Loucy (cell line): ENCODE measurements around the gene EP400.
"Not testable (repeated sequence)": the region's sequence is repeated elsewhere in the genome, so short reads cannot be mapped to it uniquely, and the experiment has no call there.

Source experiments
- H2AFZ ChIP-seq: fragments of 200-600 bp; sonication (generic); 2 replicates; pipeline ENCODE4 v1.6.0; 2016; ENCODE audit warnings: antibody characterized with exemption, mild to moderate bottlenecking, low read length, moderate library complexity
- H3F3A ChIP-seq: fragments of 200-600 bp; 2 replicates; pipeline ENCODE4 v1.6.0; 2016; ENCODE audit warnings: antibody characterized with exemption, low read depth, mild to moderate bottlenecking
- H3K27me3 ChIP-seq: fragments of 200-600 bp; sonication (generic); 2 replicates; pipeline ENCODE4 v1.6.1; 2014; ENCODE audit warnings: low read length, mild to moderate bottlenecking; ENCODE audit not compliant: insufficient read depth, poor library complexity, severe bottlenecking
- H3K36me3 ChIP-seq: fragments of 200-600 bp; sonication (generic); 2 replicates; pipeline ENCODE4 v1.6.1; 2016; ENCODE audit warnings: low read length; ENCODE audit not compliant: insufficient read depth
- H3K4me1 ChIP-seq: fragments of 200-600 bp; sonication (generic); 2 replicates; pipeline ENCODE4 v1.5.1; 2014; ENCODE audit warnings: low read length, mild to moderate bottlenecking; ENCODE audit not compliant: insufficient read depth, poor library complexity, severe bottlenecking
- H3K4me2 ChIP-seq: fragments of 200-600 bp; sonication (generic); 2 replicates; pipeline ENCODE4 v1.6.0; 2014; ENCODE audit warnings: antibody characterized with exemption, low read length, low read depth, mild to moderate bottlenecking; ENCODE audit not compliant: poor library complexity, severe bottlenecking
- H3K4me3 ChIP-seq: fragments of 200-600 bp; sonication (generic); 2 replicates; pipeline ENCODE4 v1.5.1; 2014; ENCODE audit warnings: low read length, mild to moderate bottlenecking, mixed read lengths; ENCODE audit not compliant: poor library complexity, severe bottlenecking
- H3K79me2 ChIP-seq: fragments of 200-600 bp; sonication (generic); 2 replicates; pipeline ENCODE4 v1.6.1; 2014; ENCODE audit warnings: low read length; ENCODE audit not compliant: insufficient read depth
- H3K9ac ChIP-seq: fragments of 200-600 bp; sonication (generic); 2 replicates; pipeline ENCODE4 v1.6.0; 2014; ENCODE audit warnings: mild to moderate bottlenecking, low read depth, low read length, moderate library complexity; ENCODE audit not compliant: poor library complexity, severe bottlenecking
- H3K9me2 ChIP-seq: fragments of 200-600 bp; sonication (generic); replicated peaks from 2 replicates; pipeline ENCODE4 v1.6.1; 2016; ENCODE audit warnings: low read depth, low read length, mixed read lengths
- H3K9me3 ChIP-seq: fragments of 200-600 bp; sonication (generic); 2 replicates; pipeline ENCODE4 v1.6.1; 2014; ENCODE audit warnings: mild to moderate bottlenecking, antibody characterized with exemption, low read length, low read depth; ENCODE audit not compliant: insufficient read depth
- H4K20me1 ChIP-seq: fragments of 200-600 bp; sonication (generic); 2 replicates; pipeline ENCODE4 v1.6.0; 2014; ENCODE audit warnings: antibody characterized with exemption, low read length, mild to moderate bottlenecking; ENCODE audit not compliant: insufficient read depth, poor library complexity, severe bottlenecking
- EZH2phosphoT487 ChIP-seq: fragments of 200-600 bp; IDR thresholded peaks from 2 replicates; pipeline ENCODE4 v1.6.1; 2018; ENCODE audit warnings: antibody characterized with exemption, mild to moderate bottlenecking, moderate library complexity, borderline replicate concordance
- TF ChIP-seq, protein P1 (sequence below): fragments of 200-600 bp; sonication (generic); conservative IDR thresholded peaks from 2 replicates; pipeline ENCODE4 v1.5.1; 2014; ENCODE audit warnings: mild to moderate bottlenecking, antibody characterized with exemption, low read length

EP400 gene

DNA sequence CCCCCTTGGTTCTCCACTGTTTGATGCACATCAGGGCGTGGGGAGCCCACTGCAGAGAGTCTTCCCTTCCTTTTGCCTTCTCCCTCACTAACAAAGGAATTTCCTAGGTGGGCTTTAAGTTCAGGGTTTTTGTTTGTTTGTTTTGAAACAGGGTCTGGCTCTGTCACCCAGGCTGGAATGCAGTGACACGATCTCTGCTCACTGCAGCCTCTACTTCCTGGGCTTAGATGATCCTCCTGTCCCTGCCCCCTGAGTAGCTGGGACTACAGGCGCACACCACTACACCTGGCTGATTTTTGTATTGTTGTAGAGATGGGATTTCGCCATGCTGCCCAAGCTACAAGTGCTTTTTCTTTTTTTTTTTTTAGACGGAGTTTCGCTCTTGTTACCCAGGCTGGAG is 33.8 kb downstream of the EP400 start:
- Histone ChIP-seq H3K4me1 (no peaks in the 10 kb centered on the region), H2AFZ (no peak overlapping the region), H4K20me1 (peaks cover 7% of the 10 kb centered on the region), H3F3A (no peaks in the 10 kb centered on the region), H3K36me3 (peaks cover 90% of the 10 kb centered on the region; the same call in 1 of the 2 replicates), H3K79me2 (peaks cover 5% of the 10 kb centered on the region; the same call in 1 of the 2 replicates), H3K27me3 (no peaks in the 10 kb centered on the region), H3K4me3 (no peak overlapping the region), H3K9me3 (no peaks in the 10 kb centered on the region), H3K9ac (no peak overlapping the region), H3K4me2 (no peak overlapping the region), H3K9me2 (no peaks in the 10 kb centered on the region)
- TF ChIP-seq, protein P1, sequence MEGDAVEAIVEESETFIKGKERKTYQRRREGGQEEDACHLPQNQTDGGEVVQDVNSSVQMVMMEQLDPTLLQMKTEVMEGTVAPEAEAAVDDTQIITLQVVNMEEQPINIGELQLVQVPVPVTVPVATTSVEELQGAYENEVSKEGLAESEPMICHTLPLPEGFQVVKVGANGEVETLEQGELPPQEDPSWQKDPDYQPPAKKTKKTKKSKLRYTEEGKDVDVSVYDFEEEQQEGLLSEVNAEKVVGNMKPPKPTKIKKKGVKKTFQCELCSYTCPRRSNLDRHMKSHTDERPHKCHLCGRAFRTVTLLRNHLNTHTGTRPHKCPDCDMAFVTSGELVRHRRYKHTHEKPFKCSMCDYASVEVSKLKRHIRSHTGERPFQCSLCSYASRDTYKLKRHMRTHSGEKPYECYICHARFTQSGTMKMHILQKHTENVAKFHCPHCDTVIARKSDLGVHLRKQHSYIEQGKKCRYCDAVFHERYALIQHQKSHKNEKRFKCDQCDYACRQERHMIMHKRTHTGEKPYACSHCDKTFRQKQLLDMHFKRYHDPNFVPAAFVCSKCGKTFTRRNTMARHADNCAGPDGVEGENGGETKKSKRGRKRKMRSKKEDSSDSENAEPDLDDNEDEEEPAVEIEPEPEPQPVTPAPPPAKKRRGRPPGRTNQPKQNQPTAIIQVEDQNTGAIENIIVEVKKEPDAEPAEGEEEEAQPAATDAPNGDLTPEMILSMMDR, result no peak
- TF ChIP-seq EZH2phosphoT487, result no peak

DNA sequence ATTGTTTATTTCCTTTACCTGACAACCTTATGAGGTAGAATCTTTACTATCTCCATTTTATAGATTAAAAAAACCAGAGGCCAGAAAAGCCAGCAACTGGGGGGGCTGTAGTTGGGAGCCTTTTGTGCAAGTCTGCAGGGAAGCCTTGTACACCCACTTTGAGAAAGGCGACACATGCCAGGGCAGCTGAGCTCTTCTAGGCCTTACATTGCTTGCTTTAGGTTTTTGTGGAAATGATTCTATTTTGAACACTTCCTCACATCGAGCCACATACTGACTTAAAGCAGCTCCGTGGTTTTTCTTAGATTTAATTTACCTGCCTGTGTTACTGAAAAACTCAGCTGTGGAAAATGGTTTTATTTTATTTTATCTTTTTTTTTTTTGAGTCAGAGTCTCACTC is 34.6 kb downstream of the EP400 start:
- no peaks in the 10 kb centered on the region for H3K9me2 ChIP-seq
- no peaks in the 10 kb centered on the region for H3K27me3 ChIP-seq
- peaks cover 4% of the 10 kb centered on the region; the same call in 1 of the 2 replicates for H3K79me2 ChIP-seq
- TF ChIP-seq, protein P1, result no peak
- TF ChIP-seq EZH2phosphoT487, result no peak
- no peak overlapping the region for H3K4me3 ChIP-seq
- H3K9ac ChIP-seq, result no peak overlapping the region
- H2AFZ ChIP-seq, result no peak overlapping the region
- no peaks in the 10 kb centered on the region for H3F3A ChIP-seq
- no peak overlapping the region for H3K4me2 ChIP-seq
- no peaks in the 10 kb centered on the region for H3K9me3 ChIP-seq
- peaks cover 4% of the 10 kb centered on the region for H4K20me1 ChIP-seq
- H3K36me3 ChIP-seq, result peaks cover 98% of the 10 kb centered on the region; the same call in 1 of the 2 replicates
- no peaks in the 10 kb centered on the region for H3K4me1 ChIP-seq

DNA sequence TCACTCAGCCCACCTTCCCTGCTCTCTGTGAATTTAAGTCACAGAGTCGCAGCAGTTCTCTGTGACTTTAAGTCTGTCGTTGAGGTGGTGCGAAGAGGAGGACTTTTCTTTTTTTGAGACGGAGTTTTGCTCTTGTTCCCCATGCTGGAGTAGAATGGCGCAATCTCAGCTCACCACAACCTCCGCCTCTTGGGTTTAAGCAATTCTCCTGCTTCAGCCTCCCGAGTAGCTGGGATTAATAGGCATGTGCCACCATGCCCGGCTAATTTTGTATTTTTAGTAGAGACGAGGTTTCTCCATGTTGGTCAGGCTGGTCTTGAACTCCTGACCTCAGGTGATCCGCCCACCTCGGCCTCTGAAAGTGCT is 35.8 kb downstream of the EP400 start:
- H3K9me2 ChIP-seq, H3F3A ChIP-seq, H3K4me2 ChIP-seq, H3K79me2 ChIP-seq, H3K27me3 ChIP-seq, H2AFZ ChIP-seq, H4K20me1 ChIP-seq, H3K4me3 ChIP-seq, H3K9ac ChIP-seq, H3K4me1 ChIP-seq, H3K9me3 ChIP-seq: not testable (repeated sequence)
- H3K36me3 ChIP-seq, result peaks cover 99% of the 10 kb centered on the region; the same call in 1 of the 2 replicates

DNA sequence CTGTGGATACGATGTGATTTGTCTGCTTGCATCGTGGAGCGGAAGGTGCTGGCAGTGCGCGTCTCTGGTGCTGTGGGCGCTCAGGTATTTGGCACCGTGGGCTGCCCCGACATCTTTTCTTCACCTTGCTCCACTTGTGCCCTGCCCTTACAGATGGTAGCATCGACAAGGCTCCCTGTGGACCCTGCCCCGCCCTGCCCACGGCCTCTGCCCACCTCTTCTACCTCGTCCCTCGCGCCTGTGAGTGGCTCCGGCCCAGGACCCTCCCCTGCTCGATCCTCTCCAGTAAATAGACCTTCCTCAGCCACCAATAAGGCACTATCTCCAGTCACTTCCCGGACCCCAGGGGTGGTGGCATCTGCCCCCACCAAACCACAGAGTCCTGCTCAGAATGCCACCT is 36.6 kb downstream of the EP400 start:
- Histone ChIP-seq H3K79me2 (no peaks in the 10 kb centered on the region), H3K4me1 (no peaks in the 10 kb centered on the region), H3K4me2 (no peak overlapping the region), H3K27me3 (no peaks in the 10 kb centered on the region), H3K36me3 (peaks cover 99% of the 10 kb centered on the region; the same call in 1 of the 2 replicates), H3K9me3 (no peaks in the 10 kb centered on the region), H3K4me3 (no peak overlapping the region), H2AFZ (no peak overlapping the region), H3K9me2 (no peaks in the 10 kb centered on the region), H3F3A (no peaks in the 10 kb centered on the region), H4K20me1 (no peaks in the 10 kb centered on the region), H3K9ac (no peak overlapping the region)
- TF ChIP-seq EZH2phosphoT487, result no peak
- TF ChIP-seq, protein P1, result no peak
